NB4 (cell line): ENCODE measurements around the gene CHD3.

ENCODE experiments used
- CTCF ChIP-seq: IDR thresholded peaks from one replicate; pipeline ENCODE4 v1.5.1; 2012; ENCODE audit warnings: low read depth, low read length
- POLR2A ChIP-seq: IDR thresholded peaks from 2 replicates; pipeline ENCODE4 v1.6.1; 2011; ENCODE audit warnings: mild to moderate bottlenecking; ENCODE audit not compliant: insufficient read length; ENCODE audit errors: extremely low read depth

GRCh38 chr17:7882068-7882467 is 6.5 kb upstream of the CHD3 start:
- no peak for TF ChIP-seq POLR2A
- no peak for TF ChIP-seq CTCF
